Frontal cortex (tissue), 4 donors: ENCODE results near the gene GRID1. TPM values are rescaled to one million over a fixed set of nuclear protein-coding genes. Genes with fewer than 3 reads are reported as not detected.
A peak's percentile ranks its signal among the peaks of the same experiment; 100 is the strongest.

Experiments
- DNase-seq, 2 donors: peaks; one replicate each; pipeline ENCODE4 v3.0.0; 2012; ENCODE audit warnings: low spot score in 2 of 2
- FAIRE-seq: peaks from 2 replicates; lab custom pipeline; 2012; peaks lifted over from hg19 to GRCh38; lab: Jason Lieb, UNC
- total RNA-seq: library from RNA; depleted of rRNA; stranded (reverse); fragments of >200 nt; gene quantifications from one replicate; pipeline ENCODE4 v1.2.3, GENCODE V29; 2014
- donor health status: control.
- donor health status: control.
- donor health status: control.

Gene GRID1
- total RNA-seq, 1 donor from 2014 or later, result 12.6 TPM

- no peak for FAIRE-seq
- DNase-seq, result no peak
Observed at GRCh38 chr10:85602713-85603112, 763.9 kb downstream of the GRID1 start.

DNA sequence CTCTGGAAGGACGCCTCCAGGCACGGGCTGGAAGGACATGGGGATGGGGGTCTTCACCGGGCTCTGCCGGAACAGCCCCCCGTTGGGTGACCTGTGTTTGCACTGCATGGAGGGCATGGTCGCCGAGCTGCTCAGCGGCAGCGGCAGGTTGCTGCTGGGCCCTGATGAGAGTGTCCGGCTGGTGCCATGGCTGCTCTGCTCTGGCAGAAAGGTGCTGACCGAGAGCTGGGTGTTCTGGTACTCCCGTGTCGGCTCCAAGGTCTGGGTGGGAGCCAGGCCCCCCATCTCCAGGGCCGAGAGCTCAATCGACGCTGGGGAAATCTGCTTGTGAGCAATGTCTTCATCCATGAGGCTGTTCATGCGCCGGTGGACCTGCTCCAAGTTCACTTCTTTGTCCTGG, 764.3 kb downstream of the GRID1 start:
- FAIRE-seq (no peak), DNase-seq (no peak)

DNA sequence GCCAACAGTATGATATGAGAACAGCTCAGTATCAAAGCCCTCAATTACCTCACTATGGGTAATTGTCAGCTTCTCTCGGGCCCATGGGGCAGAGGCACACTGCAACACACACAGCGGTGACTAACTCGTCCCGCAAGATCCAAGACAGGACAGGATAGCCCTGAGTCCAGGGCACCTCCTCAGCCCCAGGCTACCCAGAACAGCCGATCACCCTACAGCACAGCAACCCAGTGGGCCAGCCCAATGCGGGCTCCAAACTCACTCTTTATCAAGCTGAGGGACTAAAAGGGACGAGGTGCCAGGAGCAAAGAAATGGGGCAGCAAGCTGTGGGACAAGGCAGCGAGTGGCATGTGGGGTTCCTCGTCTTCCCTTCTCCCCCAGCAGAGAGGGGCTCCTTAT, 765.1 kb downstream of the GRID1 start:
- FAIRE-seq (no peak), DNase-seq (no peak)

- DNase-seq, result no peak
- FAIRE-seq, result no peak
Observed at GRCh38 chr10:85600744-85601081, 765.9 kb downstream of the GRID1 start.

DNA sequence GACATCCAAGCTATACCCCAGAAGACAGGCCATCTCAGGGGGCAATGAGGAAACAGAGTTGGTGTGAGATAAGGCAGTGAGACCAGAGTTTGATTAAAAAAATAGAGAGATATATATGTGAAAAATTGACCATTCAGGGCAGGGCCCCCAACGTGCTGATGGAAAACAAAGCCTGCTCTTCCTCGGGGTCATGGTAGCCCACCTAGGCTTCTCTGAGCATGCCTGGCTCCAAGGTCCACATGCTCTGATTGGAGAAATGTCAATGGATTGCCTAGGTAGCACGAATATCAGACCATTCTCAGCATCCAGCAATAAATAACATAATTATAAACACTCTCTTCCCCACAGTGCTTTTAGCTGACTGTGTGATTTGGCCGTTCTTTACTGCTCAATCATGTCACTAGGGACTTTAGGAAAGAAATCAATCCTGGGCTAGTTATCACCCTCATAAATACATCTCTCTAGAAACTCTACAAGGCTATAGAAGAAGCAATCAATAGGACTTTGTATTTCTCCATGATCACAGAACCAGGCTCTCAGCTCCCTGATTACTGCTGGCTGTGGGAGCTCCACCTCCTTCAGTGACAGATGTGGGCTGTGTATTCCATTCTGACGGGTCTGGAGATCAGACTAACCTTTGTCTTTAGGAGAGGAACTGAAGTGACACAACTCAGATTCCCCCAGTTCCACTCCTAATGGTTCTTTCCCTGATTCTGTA, 766.4 kb downstream of the GRID1 start:
- DNase-seq (peak in 1 of 2 donors; percentile 36), FAIRE-seq (no peak)

- DNase-seq (no peak), FAIRE-seq (no peak)
Observed at GRCh38 chr10:85599081-85599480, 767.5 kb downstream of the GRID1 start.

- FAIRE-seq (no peak), DNase-seq (no peak)
Observed at GRCh38 chr10:85598646-85599045, 767.9 kb downstream of the GRID1 start.

GRCh38 chr10:85597006-85597405, 769.6 kb downstream of the GRID1 start:
- DNase-seq (no peak), FAIRE-seq (no peak)

DNA sequence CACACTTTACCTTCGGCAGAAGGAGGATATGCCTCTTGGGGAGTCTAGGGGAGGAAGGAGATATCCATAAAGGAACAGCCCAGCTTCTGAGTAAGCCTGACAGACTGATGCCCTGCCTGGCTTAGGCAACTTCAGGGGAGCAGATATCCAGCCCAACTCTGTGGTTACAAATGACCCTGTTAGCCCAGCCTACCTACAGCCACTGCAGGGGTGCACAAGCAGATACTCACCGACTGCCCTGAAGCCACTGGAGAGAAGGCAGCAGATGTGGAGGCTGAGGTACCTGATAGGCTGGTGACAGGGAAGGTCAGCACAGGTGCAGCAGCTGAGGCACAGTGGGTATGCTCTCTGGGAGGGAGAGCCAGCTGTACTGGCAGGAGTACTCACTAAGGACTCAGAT, 770.2 kb downstream of the GRID1 start:
- no peak for DNase-seq
- FAIRE-seq, result no peak

DNA sequence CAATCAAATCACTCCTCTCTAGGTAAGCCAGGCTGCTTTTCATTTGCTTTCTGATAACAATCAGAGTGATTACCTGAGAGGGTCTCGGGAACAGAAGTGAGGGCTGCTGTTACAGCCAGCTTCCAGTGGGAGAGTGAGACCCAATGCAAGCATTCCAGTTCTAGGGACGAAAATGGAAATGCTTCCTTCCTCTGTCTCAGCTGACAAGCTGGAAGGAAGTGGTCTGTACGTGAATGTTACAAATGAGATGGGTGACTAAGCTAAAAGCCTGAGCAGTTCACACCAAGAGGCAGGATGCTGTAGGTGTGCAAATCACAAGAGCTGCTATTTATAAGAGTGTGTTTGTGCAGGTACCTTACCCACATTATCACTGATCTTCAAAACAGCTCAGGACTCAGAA, 772.4 kb downstream of the GRID1 start:
- no peak for FAIRE-seq

GRCh38 chr10:85593226-85593772, 773.3 kb downstream of the GRID1 start:
- FAIRE-seq (no peak), DNase-seq (no peak)

More for the DNA sequence above, 772.4 kb downstream of the GRID1 start:
- DNase-seq, result no peak

GRCh38 chr10:85581371-85581770, 785.2 kb downstream of the GRID1 start:
- FAIRE-seq, result no peak

DNA sequence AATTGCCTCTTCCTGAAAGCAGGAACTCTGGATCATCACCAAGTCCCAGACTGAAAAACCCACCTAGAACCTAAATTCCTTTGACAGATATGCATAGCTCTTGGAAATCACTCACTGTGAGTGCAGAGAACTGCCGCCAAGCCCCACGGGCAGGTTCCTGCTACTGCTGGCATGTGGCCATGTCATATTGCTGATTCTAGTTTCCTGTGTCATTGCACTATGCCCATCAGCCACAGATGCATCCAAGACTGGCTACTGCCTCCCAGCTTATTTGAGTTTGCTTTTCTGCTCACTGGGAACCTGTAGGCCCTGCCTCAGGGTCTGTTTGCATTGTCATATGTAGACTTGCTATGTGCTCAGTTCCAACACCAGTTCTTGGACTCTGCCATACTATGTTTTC, 786.0 kb downstream of the GRID1 start:
- no peak for FAIRE-seq

More at GRCh38 chr10:85581371-85581770, 785.2 kb downstream of the GRID1 start:
- no peak for DNase-seq

DNA sequence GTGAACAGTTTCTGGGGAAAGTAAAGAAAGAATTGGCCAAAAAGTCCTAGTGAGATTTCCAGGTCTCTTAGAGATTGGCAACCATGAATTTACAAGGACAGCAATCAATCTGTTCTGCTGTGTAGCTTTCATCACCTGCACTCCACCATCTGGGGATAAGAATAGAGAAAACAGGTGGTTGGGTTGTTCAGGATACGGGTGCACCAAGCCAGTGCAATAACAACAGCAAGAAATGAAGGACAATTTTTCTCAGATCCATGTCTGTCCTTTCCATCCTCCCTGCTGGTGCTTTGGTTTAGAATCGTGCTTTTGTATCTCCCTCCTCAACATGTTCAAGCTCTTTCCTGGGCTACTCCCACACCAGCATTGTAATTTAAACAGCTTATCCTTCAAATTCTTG, 787.7 kb downstream of the GRID1 start:
- no peak for DNase-seq

More for the DNA sequence above, 786.0 kb downstream of the GRID1 start:
- no peak for DNase-seq

DNA sequence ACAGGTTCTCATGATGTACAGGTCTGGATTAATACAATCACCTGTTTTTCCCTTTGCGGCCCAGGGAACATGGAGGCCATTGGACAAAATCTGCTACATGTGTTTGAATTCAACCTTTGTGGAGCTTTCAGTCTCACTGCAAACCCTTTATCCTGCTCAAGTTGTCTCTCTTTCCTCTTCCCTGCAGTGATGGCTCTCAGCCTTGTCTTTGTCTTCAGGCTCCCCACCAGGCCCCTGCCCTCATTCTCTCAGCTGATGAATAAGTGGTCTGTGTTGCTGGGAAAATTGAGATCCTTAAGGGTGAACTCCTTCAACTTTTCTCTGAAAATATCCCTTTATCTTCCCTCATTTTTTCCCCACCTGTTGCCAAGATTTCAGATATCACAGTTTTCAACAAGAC, 791.2 kb downstream of the GRID1 start:
- no peak for DNase-seq
- FAIRE-seq, result no peak

More for the DNA sequence above, 787.7 kb downstream of the GRID1 start:
- no peak for FAIRE-seq

GRCh38 chr10:85570871-85571270, 795.7 kb downstream of the GRID1 start:
- no peak for DNase-seq
- no peak for FAIRE-seq

- DNase-seq (no peak), FAIRE-seq (no peak)
Observed at GRCh38 chr10:85565381-85565780, 801.2 kb downstream of the GRID1 start.

GRCh38 chr10:85558533-85558932, 808.1 kb downstream of the GRID1 start:
- DNase-seq (no peak), FAIRE-seq (no peak)

DNA sequence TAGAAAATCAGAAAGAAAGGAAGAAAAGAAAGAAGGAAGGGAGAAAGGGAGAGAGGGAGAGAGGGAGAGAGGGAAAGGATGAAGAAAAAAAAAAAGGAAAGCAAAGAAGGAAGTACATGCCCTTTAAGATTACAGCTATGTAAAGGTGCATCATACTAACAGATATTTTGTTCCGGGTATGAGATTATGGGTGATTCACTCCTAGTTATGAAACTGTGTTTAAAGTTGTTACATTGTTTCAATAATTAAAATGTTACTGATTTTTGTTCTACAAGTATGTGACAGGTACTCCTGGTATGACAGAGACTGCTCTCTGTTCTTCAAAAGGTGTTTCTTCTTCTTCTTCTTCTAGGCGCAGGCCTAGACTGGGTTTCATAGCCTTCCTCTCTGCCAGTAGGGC, 808.9 kb downstream of the GRID1 start:
- DNase-seq, result no peak
- no peak for FAIRE-seq

GRCh38 chr10:85557077-85557476, 809.5 kb downstream of the GRID1 start:
- FAIRE-seq, result no peak
- DNase-seq, result no peak
